ENCODE data around the gene HEMGN. TPM values are rescaled to one million over a fixed set of nuclear protein-coding genes. Genes with fewer than 3 reads are reported as not detected.

Gene HEMGN
- polyA plus RNA-seq, 1 donor from 2014 or later = not detected

DNA sequence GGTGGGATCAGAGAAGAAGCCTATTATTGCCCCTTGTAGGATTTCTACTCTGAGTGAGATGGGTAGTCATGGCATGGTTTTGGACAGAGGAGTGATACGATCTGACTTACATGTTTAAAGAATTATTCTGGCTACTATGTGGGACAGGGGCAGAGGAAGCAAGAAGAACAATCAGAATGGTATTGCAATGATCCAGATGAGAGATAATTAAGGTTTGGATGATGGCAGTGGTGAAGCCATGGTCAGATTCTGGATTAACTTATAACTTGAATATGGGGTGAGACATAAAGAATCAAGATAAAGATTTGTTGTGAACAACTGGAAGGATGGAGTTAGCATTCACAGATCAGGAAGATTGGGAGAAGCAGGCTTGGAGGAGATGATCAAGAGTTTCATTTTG lies 3.4 kb upstream of the HEMGN start:
- Histone ChIP-seq H3F3A (ENCODE audit: insufficient read depth, low read length, poor library complexity, severe bottlenecking) (no peaks in the 10 kb centered on the region), H3K36me3 (ENCODE audit: insufficient read depth, low read length) (no peaks in the 10 kb centered on the region), H3K4me2 (ENCODE audit: low read length) (peak overlapping the region; percentile 37), H3K9me3 (ENCODE audit: low read length) (no peaks in the 10 kb centered on the region), H3K79me2 (replicated peaks; ENCODE audit: insufficient read depth, low read length) (no peaks in the 10 kb centered on the region), H3K9me2 (ENCODE audit: insufficient read depth, low read length) (no peaks in the 10 kb centered on the region), H2AFZ (ENCODE audit: low read depth, low read length) (no peak overlapping the region), H3K9ac (ENCODE audit: low read length) (no peak overlapping the region), H3K27me3 (ENCODE audit: insufficient read depth, low read depth, low read length) (peaks cover 62% of the 10 kb centered on the region), H3K27ac (ENCODE audit: low read length) (peak overlapping the region; percentile 62), H3K4me3 (ENCODE audit: low read length) (no peak overlapping the region), H4K20me1 (ENCODE audit: insufficient read depth) (no peaks in the 10 kb centered on the region)
- TF ChIP-seq TAF1 (IDR thresholded peaks at IDR 0.05; ENCODE audit: low read depth) (no peak), CTCF (IDR thresholded peaks at IDR 0.05; ENCODE audit: poor library complexity, severe bottlenecking) (no peak), EZH2 (IDR thresholded peaks at IDR 0.05; ENCODE audit: borderline replicate concordance, insufficient read depth, low read length, poor library complexity, severe bottlenecking) (no peak), SMC3 (conservative IDR thresholded peaks at IDR 0.05; ENCODE audit: poor library complexity) (no peak), REST (IDR thresholded peaks at IDR 0.05; ENCODE audit: borderline replicate concordance) (no peak), RAD21 (conservative IDR thresholded peaks at IDR 0.05) (no peak), MXI1 (conservative IDR thresholded peaks at IDR 0.05; ENCODE audit: poor library complexity, severe bottlenecking) (no peak), EP300 (conservative IDR thresholded peaks at IDR 0.05; ENCODE audit: poor library complexity, severe bottlenecking) (no peak), POLR2AphosphoS5 (IDR thresholded peaks at IDR 0.05) (no peak)

GRCh38 chr9:97940741-97941140 lies 2.8 kb upstream of the HEMGN start:
- H2AFZ ChIP-seq (ENCODE audit: low read depth, low read length) = no peak overlapping the region
- no peaks in the 10 kb centered on the region for H3K9me3 ChIP-seq (ENCODE audit: low read length)
- TF ChIP-seq EP300 (conservative IDR thresholded peaks at IDR 0.05; ENCODE audit: poor library complexity, severe bottlenecking) (peak; percentile 85), POLR2AphosphoS5 (IDR thresholded peaks at IDR 0.05) (peak; percentile 68), RAD21 (conservative IDR thresholded peaks at IDR 0.05) (no peak), EZH2 (IDR thresholded peaks at IDR 0.05; ENCODE audit: borderline replicate concordance, insufficient read depth, low read length, poor library complexity, severe bottlenecking) (no peak)
- H3K4me3 ChIP-seq (ENCODE audit: low read length) = peak overlapping the region; percentile 22
- H3K79me2 ChIP-seq (replicated peaks; ENCODE audit: insufficient read depth, low read length) = no peaks in the 10 kb centered on the region
- H3K4me2 ChIP-seq (ENCODE audit: low read length) = peak overlapping the region; percentile 37
- H3K9me2 ChIP-seq (ENCODE audit: insufficient read depth, low read length) = no peaks in the 10 kb centered on the region
- H3F3A ChIP-seq (ENCODE audit: insufficient read depth, low read length, poor library complexity, severe bottlenecking) = peaks cover under 1% of the 10 kb centered on the region
- no peaks in the 10 kb centered on the region for H3K36me3 ChIP-seq (ENCODE audit: insufficient read depth, low read length)
- H3K9ac ChIP-seq (ENCODE audit: low read length) = no peak overlapping the region
- no peaks in the 10 kb centered on the region for H4K20me1 ChIP-seq (ENCODE audit: insufficient read depth)
- peaks cover 68% of the 10 kb centered on the region for H3K27me3 ChIP-seq (ENCODE audit: insufficient read depth, low read depth, low read length)
- H3K27ac ChIP-seq (ENCODE audit: low read length) = peak overlapping the region; percentile 62
